Smooth muscle cell (in vitro differentiated cells): ENCODE measurements around the gene MAB21L2. TPM values are rescaled to one million over a fixed set of nuclear protein-coding genes. Genes with fewer than 3 reads are reported as not detected.

ENCODE experiments used
- DNase-seq: peaks from one replicate; lab custom pipeline; 2025; ENCODE audit not compliant: unreplicated experiment; lab: John Stamatoyannopoulos, UW
- H2AFZ ChIP-seq: fragments of 200-600 bp; sonication (generic); 2 replicates; pipeline ENCODE4 v1.6.0; 2016; ENCODE audit warnings: antibody characterized with exemption, low read depth, mild to moderate bottlenecking
- H3F3A ChIP-seq: fragments of 200-600 bp; sonication (generic); 2 replicates; pipeline ENCODE4 v1.6.0; 2017; ENCODE audit warnings: antibody characterized with exemption, low read depth
- H3K27ac ChIP-seq: fragments of 200-600 bp; sonication (generic); 2 replicates; pipeline ENCODE4 v1.5.1; 2016; ENCODE audit warnings: low read depth, mild to moderate bottlenecking
- H3K27me3 ChIP-seq: fragments of 200-600 bp; sonication (generic); 2 replicates; pipeline ENCODE4 v1.6.1; 2016; ENCODE audit warnings: low read depth, mild to moderate bottlenecking
- H3K36me3 ChIP-seq: fragments of 200-600 bp; sonication (generic); 2 replicates; pipeline ENCODE4 v1.5.1; 2016; ENCODE audit warnings: low read depth
- H3K4me1 ChIP-seq: fragments of 200-600 bp; sonication (generic); 2 replicates; pipeline ENCODE4 v1.5.1; 2016; ENCODE audit warnings: low read depth
- H3K4me2 ChIP-seq: fragments of 200-600 bp; sonication (generic); 2 replicates; pipeline ENCODE4 v1.6.0; 2016; ENCODE audit warnings: mild to moderate bottlenecking
- H3K4me3 ChIP-seq: fragments of 200-600 bp; sonication (generic); 2 replicates; pipeline ENCODE4 v1.5.1; 2016; ENCODE audit warnings: mild to moderate bottlenecking
- H3K79me2 ChIP-seq: fragments of 200-600 bp; sonication (generic); 2 replicates; pipeline ENCODE4 v1.6.0; 2016; ENCODE audit warnings: low read depth, mild to moderate bottlenecking
- H3K9ac ChIP-seq: fragments of 200-600 bp; sonication (generic); 2 replicates; pipeline ENCODE4 v1.6.0; 2016; ENCODE audit warnings: low read depth
- H3K9me3 ChIP-seq: fragments of 200-600 bp; sonication (generic); replicated peaks from 2 replicates; pipeline ENCODE4 v1.5.1; 2016; ENCODE audit warnings: low read depth
- H4K20me1 ChIP-seq: fragments of 200-600 bp; sonication (generic); 2 replicates; pipeline ENCODE4 v1.6.0; 2016; ENCODE audit warnings: low read depth
- CTCF ChIP-seq: fragments of 200-600 bp; sonication (generic); IDR thresholded peaks from 2 replicates; pipeline ENCODE4 v1.5.1; 2017; ENCODE audit warnings: borderline replicate concordance, mild to moderate bottlenecking, antibody characterized with exemption; ENCODE audit not compliant: insufficient read depth, poor library complexity, severe bottlenecking
- WGBS: methylation state at CpG from one replicate; pipeline ENCODE4 v1.1.7; 2016; ENCODE audit warnings: low lambda C conversion rate; 5-methylcytosine and 5-hydroxymethylcytosine counted together
- polyA plus RNA-seq: library from polyadenylated mRNA; unstranded; fragments of >200 nt; fragmentation: Nextera tagmentation; extraction: Ambion mirVana; gene quantifications from 2 replicates; pipeline ENCODE4 v1.2.1, GENCODE V29; 2016
- total RNA-seq: library from RNA; depleted of rRNA; stranded (reverse); fragments of >200 nt; gene quantifications from 2 replicates; pipeline ENCODE4 v1.2.3, GENCODE V29; 2014

Gene MAB21L2
- total and polyA plus RNA-seq, 2 experiments from 2014 or later = 0.17 to 1.7 TPM

DNA sequence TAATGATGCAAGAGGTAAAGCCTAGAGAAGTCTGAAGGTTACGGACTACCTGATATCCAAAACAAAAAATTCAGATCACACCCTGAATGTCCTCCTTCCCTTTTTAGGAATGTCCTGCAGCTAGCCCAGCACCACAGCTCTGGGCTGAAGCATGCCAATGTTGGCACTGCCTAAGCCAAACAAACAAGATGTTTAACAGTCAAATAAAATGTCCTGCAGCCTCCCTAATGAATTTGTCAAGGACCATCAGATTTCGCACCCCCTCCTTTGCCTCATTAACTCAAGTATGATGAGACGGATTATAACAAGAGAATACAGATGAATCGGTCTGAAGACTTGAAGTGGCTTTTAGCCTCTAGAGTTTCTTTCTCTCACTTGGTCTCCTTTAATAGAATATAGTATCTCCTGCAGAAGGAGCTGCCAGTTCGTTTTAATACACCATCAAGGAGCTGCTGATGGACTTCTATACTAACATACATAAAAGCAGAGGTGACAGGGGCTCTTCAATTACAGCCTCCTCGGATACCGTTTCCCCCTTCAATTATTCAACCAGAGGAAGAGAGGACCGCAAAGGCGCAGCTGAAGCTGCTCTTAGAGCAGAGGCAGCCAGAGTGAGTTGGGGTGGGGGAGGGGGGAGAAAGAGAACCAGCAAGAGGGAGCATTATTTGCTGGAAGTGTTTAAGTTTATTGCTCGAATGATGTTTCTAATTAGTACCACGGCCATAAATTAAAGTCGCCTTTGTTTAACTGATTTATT is 3.0 kb upstream of the MAB21L2 start:
- peaks cover 42% of the 10 kb centered on the region for H3K4me1 ChIP-seq
- no peaks in the 10 kb centered on the region for H3K36me3 ChIP-seq
- H3K4me2 ChIP-seq = peak overlapping the region; percentile 93
- no peaks in the 10 kb centered on the region for H3K79me2 ChIP-seq
- no peaks in the 10 kb centered on the region for H3K9me3 ChIP-seq
- peak overlapping the region; percentile 65 for H2AFZ ChIP-seq
- no peak overlapping the region for H3K27ac ChIP-seq
- peaks cover 69% of the 10 kb centered on the region for H3K27me3 ChIP-seq
- no peak for TF ChIP-seq CTCF
- peak overlapping the region; percentile 63 for H3K4me3 ChIP-seq
- H4K20me1 ChIP-seq = peaks cover 54% of the 10 kb centered on the region
- WGBS = 18% methylated on average over 12 of the region's 12 CpGs
- no peaks in the 10 kb centered on the region for H3F3A ChIP-seq
- no peak overlapping the region for H3K9ac ChIP-seq
- no peak for DNase-seq

DNA sequence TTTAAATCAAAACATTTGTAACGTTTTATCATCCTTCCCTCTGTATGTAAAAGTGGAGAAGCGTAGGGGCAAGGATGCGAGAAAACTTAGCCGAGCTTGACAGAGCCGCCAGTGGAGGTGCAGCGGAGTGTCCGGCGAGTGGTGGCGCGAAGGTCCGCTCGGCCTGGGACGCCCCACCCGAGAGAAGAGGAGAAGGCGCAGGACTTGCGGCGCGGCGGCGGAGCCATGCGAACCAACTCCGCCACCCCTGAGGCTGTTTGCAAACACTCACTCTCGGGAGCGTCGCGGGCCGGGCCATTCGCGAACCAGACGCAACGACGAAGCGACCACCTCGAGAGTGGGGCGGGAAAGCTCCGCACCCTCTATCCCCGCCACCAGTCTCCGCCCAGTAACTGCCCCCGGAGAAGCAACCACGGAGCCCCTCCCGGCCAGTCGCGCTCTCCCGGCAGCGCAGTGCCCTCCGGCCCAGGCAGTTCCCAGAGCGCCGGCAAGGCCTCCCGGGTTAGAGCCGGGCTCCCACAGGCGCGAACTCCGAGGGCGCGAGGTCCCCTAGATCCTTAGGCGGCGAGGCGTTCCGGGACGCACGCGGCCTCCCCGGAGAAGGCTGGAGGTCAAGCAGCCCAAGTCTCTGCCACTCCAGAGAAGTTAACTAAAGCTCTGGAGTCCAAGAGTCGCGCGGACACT is 2.3 kb upstream of the MAB21L2 start:
- H3K27ac ChIP-seq = no peak overlapping the region
- peaks cover 43% of the 10 kb centered on the region for H3K4me1 ChIP-seq
- peak overlapping the region; percentile 93 for H3K4me2 ChIP-seq
- TF ChIP-seq CTCF = no peak
- peaks cover 77% of the 10 kb centered on the region for H3K27me3 ChIP-seq
- 1% methylated on average over 50 of the region's 66 CpGs for WGBS
- peak overlapping the region; percentile 63 for H3K4me3 ChIP-seq
- H3K79me2 ChIP-seq = no peaks in the 10 kb centered on the region
- no peaks in the 10 kb centered on the region for H3F3A ChIP-seq
- H4K20me1 ChIP-seq = peaks cover 57% of the 10 kb centered on the region
- H3K9me3 ChIP-seq = no peaks in the 10 kb centered on the region
- H3K36me3 ChIP-seq = no peaks in the 10 kb centered on the region
- no peak for DNase-seq
- peak overlapping the region; percentile 65 for H2AFZ ChIP-seq
- H3K9ac ChIP-seq = peak overlapping the region; percentile 9

- Histone ChIP-seq H3K9ac (no peak overlapping the region), H3F3A (no peaks in the 10 kb centered on the region), H3K36me3 (no peaks in the 10 kb centered on the region), H4K20me1 (peaks cover 57% of the 10 kb centered on the region), H3K4me3 (peak overlapping the region; percentile 63), H3K4me2 (peak overlapping the region; percentile 93), H3K79me2 (no peaks in the 10 kb centered on the region), H3K9me3 (no peaks in the 10 kb centered on the region), H3K27ac (no peak overlapping the region), H3K27me3 (peaks cover 83% of the 10 kb centered on the region), H2AFZ (peak overlapping the region; percentile 65), H3K4me1 (peaks cover 48% of the 10 kb centered on the region)
- WGBS = 30% methylated on average over 9 of the region's 9 CpGs
- no peak for DNase-seq
- no peak for TF ChIP-seq CTCF
Measured at GRCh38 chr4:150580306-150580705, 1.6 kb upstream of the MAB21L2 start.
